ENCODE measurements around the gene SEC14L6.

The SEC14L6 gene

DNA sequence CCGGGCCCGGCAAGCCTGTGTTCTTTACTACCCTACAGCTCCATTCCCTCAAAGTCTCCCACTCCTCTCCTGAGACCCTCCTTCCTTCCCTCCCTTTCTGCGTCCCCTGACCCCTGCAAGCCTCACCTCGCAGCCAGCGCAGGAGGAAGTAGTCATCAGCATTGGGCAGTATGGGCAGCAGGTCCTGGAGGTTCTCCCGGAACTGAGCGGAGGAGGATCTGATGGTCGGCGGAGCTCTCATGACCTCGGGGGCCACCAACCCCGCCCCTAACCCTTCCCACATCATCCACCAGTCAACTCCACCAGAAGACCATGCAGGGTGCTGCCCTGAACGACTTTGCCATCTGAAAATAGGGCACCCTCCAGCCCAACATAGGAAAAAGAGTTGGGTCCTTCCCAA is 43.0 kb downstream of the SEC14L6 start:
- ATAC-seq: no peak
- TF ChIP-seq ZNF565 (CRISPR knock-in tag; conservative IDR thresholded peaks at IDR 0.05; ENCODE audit: low read depth): no peak
- TF ChIP-seq, protein P1, sequence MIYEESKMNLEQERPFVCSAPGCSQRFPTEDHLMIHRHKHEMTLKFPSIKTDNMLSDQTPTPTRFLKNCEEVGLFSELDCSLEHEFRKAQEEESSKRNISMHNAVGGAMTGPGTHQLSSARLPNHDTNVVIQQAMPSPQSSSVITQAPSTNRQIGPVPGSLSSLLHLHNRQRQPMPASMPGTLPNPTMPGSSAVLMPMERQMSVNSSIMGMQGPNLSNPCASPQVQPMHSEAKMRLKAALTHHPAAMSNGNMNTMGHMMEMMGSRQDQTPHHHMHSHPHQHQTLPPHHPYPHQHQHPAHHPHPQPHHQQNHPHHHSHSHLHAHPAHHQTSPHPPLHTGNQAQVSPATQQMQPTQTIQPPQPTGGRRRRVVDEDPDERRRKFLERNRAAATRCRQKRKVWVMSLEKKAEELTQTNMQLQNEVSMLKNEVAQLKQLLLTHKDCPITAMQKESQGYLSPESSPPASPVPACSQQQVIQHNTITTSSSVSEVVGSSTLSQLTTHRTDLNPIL (CRISPR knock-in tag; IDR thresholded peaks at IDR 0.05; ENCODE audit: low read depth): no peak
- TF ChIP-seq ARNTL (CRISPR knock-in tag; IDR thresholded peaks at IDR 0.05; ENCODE audit: borderline replicate concordance, low read depth): no peak
- no peak for TF ChIP-seq ZNF8 (CRISPR knock-in tag; IDR thresholded peaks at IDR 0.05)
- TF ChIP-seq, protein P2, sequence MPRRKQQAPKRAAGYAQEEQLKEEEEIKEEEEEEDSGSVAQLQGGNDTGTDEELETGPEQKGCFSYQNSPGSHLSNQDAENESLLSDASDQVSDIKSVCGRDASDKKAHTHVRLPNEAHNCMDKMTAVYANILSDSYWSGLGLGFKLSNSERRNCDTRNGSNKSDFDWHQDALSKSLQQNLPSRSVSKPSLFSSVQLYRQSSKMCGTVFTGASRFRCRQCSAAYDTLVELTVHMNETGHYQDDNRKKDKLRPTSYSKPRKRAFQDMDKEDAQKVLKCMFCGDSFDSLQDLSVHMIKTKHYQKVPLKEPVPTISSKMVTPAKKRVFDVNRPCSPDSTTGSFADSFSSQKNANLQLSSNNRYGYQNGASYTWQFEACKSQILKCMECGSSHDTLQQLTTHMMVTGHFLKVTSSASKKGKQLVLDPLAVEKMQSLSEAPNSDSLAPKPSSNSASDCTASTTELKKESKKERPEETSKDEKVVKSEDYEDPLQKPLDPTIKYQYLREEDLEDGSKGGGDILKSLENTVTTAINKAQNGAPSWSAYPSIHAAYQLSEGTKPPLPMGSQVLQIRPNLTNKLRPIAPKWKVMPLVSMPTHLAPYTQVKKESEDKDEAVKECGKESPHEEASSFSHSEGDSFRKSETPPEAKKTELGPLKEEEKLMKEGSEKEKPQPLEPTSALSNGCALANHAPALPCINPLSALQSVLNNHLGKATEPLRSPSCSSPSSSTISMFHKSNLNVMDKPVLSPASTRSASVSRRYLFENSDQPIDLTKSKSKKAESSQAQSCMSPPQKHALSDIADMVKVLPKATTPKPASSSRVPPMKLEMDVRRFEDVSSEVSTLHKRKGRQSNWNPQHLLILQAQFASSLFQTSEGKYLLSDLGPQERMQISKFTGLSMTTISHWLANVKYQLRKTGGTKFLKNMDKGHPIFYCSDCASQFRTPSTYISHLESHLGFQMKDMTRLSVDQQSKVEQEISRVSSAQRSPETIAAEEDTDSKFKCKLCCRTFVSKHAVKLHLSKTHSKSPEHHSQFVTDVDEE (CRISPR knock-in tag; IDR thresholded peaks at IDR 0.05): no peak
- TF ChIP-seq, protein P3, sequence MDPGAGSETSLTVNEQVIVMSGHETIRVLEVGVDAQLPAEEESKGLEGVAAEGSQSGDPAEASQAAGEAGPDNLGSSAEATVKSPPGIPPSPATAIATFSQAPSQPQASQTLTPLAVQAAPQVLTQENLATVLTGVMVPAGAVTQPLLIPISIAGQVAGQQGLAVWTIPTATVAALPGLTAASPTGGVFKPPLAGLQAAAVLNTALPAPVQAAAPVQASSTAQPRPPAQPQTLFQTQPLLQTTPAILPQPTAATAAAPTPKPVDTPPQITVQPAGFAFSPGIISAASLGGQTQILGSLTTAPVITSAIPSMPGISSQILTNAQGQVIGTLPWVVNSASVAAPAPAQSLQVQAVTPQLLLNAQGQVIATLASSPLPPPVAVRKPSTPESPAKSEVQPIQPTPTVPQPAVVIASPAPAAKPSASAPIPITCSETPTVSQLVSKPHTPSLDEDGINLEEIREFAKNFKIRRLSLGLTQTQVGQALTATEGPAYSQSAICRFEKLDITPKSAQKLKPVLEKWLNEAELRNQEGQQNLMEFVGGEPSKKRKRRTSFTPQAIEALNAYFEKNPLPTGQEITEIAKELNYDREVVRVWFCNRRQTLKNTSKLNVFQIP (CRISPR knock-in tag; IDR thresholded peaks at IDR 0.05; ENCODE audit: borderline replicate concordance, low read depth): no peak
- no peak for TF ChIP-seq ISL1 (CRISPR knock-in tag; IDR thresholded peaks at IDR 0.05)
- no peak for TF ChIP-seq ZC3H10 (CRISPR knock-in tag; IDR thresholded peaks at IDR 0.05)
- no peak for TF ChIP-seq RARB (CRISPR knock-in tag; IDR thresholded peaks at IDR 0.05)
- TF ChIP-seq TOX (CRISPR knock-in tag; IDR thresholded peaks at IDR 0.05; ENCODE audit: borderline replicate concordance): no peak
- no peak for TF ChIP-seq ESRRG (CRISPR knock-in tag; IDR thresholded peaks at IDR 0.05)
- TF ChIP-seq SNAI2 (CRISPR knock-in tag; IDR thresholded peaks at IDR 0.05): no peak
- TF ChIP-seq, protein P4, sequence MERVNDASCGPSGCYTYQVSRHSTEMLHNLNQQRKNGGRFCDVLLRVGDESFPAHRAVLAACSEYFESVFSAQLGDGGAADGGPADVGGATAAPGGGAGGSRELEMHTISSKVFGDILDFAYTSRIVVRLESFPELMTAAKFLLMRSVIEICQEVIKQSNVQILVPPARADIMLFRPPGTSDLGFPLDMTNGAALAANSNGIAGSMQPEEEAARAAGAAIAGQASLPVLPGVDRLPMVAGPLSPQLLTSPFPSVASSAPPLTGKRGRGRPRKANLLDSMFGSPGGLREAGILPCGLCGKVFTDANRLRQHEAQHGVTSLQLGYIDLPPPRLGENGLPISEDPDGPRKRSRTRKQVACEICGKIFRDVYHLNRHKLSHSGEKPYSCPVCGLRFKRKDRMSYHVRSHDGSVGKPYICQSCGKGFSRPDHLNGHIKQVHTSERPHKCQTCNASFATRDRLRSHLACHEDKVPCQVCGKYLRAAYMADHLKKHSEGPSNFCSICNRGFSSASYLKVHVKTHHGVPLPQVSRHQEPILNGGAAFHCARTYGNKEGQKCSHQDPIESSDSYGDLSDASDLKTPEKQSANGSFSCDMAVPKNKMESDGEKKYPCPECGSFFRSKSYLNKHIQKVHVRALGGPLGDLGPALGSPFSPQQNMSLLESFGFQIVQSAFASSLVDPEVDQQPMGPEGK (CRISPR knock-in tag; IDR thresholded peaks at IDR 0.05; ENCODE audit: borderline replicate concordance): no peak
- TF ChIP-seq ZNF70 (CRISPR knock-in tag; IDR thresholded peaks at IDR 0.05): no peak

DNA sequence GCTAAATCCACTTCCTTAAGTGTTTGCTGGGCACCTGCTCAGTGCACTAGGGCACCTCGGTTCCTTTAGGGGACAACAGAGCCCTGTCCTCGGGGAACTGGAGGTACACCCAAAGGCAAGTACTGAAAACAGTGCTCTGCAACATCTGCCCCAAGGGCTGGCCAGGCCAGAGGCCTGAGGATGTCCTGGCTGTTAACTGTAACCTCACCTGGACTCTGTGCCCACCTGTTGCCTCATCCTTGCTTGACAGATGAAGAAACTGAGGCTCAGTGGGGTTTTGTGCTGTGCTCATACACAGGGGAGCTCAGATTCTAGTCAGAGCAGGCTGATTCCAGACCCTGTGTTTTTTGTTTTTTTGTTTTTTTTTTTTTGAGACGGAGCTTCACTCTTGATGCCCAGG is 43.6 kb downstream of the SEC14L6 start:
- TF ChIP-seq SNAI2 (CRISPR knock-in tag; IDR thresholded peaks at IDR 0.05): no peak
- TF ChIP-seq, protein P2 (CRISPR knock-in tag; IDR thresholded peaks at IDR 0.05): no peak
- no peak for TF ChIP-seq ESRRG (CRISPR knock-in tag; IDR thresholded peaks at IDR 0.05)
- TF ChIP-seq ZNF70 (CRISPR knock-in tag; IDR thresholded peaks at IDR 0.05): no peak
- no peak for TF ChIP-seq CSDC2 (CRISPR knock-in tag; IDR thresholded peaks at IDR 0.05)
- TF ChIP-seq BACH2 (CRISPR knock-in tag; IDR thresholded peaks at IDR 0.05; ENCODE audit: borderline replicate concordance): no peak
- TF ChIP-seq TCF4 (CRISPR knock-in tag; IDR thresholded peaks at IDR 0.05; ENCODE audit: borderline replicate concordance): no peak
- TF ChIP-seq OSR1 (CRISPR knock-in tag; IDR thresholded peaks at IDR 0.05): no peak
- no peak for TF ChIP-seq ZNF565 (CRISPR knock-in tag; conservative IDR thresholded peaks at IDR 0.05; ENCODE audit: low read depth)
- TF ChIP-seq, protein P5, sequence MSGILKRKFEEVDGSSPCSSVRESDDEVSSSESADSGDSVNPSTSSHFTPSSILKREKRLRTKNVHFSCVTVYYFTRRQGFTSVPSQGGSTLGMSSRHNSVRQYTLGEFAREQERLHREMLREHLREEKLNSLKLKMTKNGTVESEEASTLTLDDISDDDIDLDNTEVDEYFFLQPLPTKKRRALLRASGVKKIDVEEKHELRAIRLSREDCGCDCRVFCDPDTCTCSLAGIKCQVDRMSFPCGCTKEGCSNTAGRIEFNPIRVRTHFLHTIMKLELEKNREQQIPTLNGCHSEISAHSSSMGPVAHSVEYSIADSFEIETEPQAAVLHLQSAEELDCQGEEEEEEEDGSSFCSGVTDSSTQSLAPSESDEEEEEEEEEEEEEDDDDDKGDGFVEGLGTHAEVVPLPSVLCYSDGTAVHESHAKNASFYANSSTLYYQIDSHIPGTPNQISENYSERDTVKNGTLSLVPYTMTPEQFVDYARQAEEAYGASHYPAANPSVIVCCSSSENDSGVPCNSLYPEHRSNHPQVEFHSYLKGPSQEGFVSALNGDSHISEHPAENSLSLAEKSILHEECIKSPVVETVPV (CRISPR knock-in tag; IDR thresholded peaks at IDR 0.05): no peak
- no peak for TF ChIP-seq ARNTL (CRISPR knock-in tag; IDR thresholded peaks at IDR 0.05; ENCODE audit: borderline replicate concordance, low read depth)
- TF ChIP-seq, protein P1 (CRISPR knock-in tag; IDR thresholded peaks at IDR 0.05; ENCODE audit: low read depth): no peak
- no peak for TF ChIP-seq PPARA (CRISPR knock-in tag; IDR thresholded peaks at IDR 0.05; ENCODE audit: borderline replicate concordance)
- no peak for TF ChIP-seq ZFP3 (CRISPR knock-in tag; IDR thresholded peaks at IDR 0.05)
- TF ChIP-seq ISL1 (CRISPR knock-in tag; IDR thresholded peaks at IDR 0.05): no peak
- TF ChIP-seq RARB (CRISPR knock-in tag; IDR thresholded peaks at IDR 0.05): no peak
- no peak for ATAC-seq
